Smooth muscle cell (in vitro differentiated cells): ENCODE measurements around the gene HCK. TPM values are rescaled to one million over a fixed set of nuclear protein-coding genes. Genes with fewer than 3 reads are reported as not detected.

ENCODE experiments used
- DNase-seq: peaks from one replicate; lab custom pipeline; 2025; ENCODE audit not compliant: unreplicated experiment; lab: John Stamatoyannopoulos, UW
- H2AFZ ChIP-seq: fragments of 200-600 bp; sonication (generic); 2 replicates; pipeline ENCODE4 v1.6.0; 2016; ENCODE audit warnings: antibody characterized with exemption, low read depth, mild to moderate bottlenecking
- H3F3A ChIP-seq: fragments of 200-600 bp; sonication (generic); 2 replicates; pipeline ENCODE4 v1.6.0; 2017; ENCODE audit warnings: antibody characterized with exemption, low read depth
- H3K27ac ChIP-seq: fragments of 200-600 bp; sonication (generic); 2 replicates; pipeline ENCODE4 v1.5.1; 2016; ENCODE audit warnings: low read depth, mild to moderate bottlenecking
- H3K27me3 ChIP-seq: fragments of 200-600 bp; sonication (generic); 2 replicates; pipeline ENCODE4 v1.6.1; 2016; ENCODE audit warnings: low read depth, mild to moderate bottlenecking
- H3K36me3 ChIP-seq: fragments of 200-600 bp; sonication (generic); 2 replicates; pipeline ENCODE4 v1.5.1; 2016; ENCODE audit warnings: low read depth
- H3K4me1 ChIP-seq: fragments of 200-600 bp; sonication (generic); 2 replicates; pipeline ENCODE4 v1.5.1; 2016; ENCODE audit warnings: low read depth
- H3K4me2 ChIP-seq: fragments of 200-600 bp; sonication (generic); 2 replicates; pipeline ENCODE4 v1.6.0; 2016; ENCODE audit warnings: mild to moderate bottlenecking
- H3K4me3 ChIP-seq: fragments of 200-600 bp; sonication (generic); 2 replicates; pipeline ENCODE4 v1.5.1; 2016; ENCODE audit warnings: mild to moderate bottlenecking
- H3K79me2 ChIP-seq: fragments of 200-600 bp; sonication (generic); 2 replicates; pipeline ENCODE4 v1.6.0; 2016; ENCODE audit warnings: low read depth, mild to moderate bottlenecking
- H3K9ac ChIP-seq: fragments of 200-600 bp; sonication (generic); 2 replicates; pipeline ENCODE4 v1.6.0; 2016; ENCODE audit warnings: low read depth
- H3K9me3 ChIP-seq: fragments of 200-600 bp; sonication (generic); replicated peaks from 2 replicates; pipeline ENCODE4 v1.5.1; 2016; ENCODE audit warnings: low read depth
- H4K20me1 ChIP-seq: fragments of 200-600 bp; sonication (generic); 2 replicates; pipeline ENCODE4 v1.6.0; 2016; ENCODE audit warnings: low read depth
- CTCF ChIP-seq: fragments of 200-600 bp; sonication (generic); IDR thresholded peaks from 2 replicates; pipeline ENCODE4 v1.5.1; 2017; ENCODE audit warnings: borderline replicate concordance, mild to moderate bottlenecking, antibody characterized with exemption; ENCODE audit not compliant: insufficient read depth, poor library complexity, severe bottlenecking
- WGBS: methylation state at CpG from one replicate; pipeline ENCODE4 v1.1.7; 2016; ENCODE audit warnings: low lambda C conversion rate; 5-methylcytosine and 5-hydroxymethylcytosine counted together
- polyA plus RNA-seq: library from polyadenylated mRNA; unstranded; fragments of >200 nt; fragmentation: Nextera tagmentation; extraction: Ambion mirVana; gene quantifications from 2 replicates; pipeline ENCODE4 v1.2.1, GENCODE V29; 2016
- total RNA-seq: library from RNA; depleted of rRNA; stranded (reverse); fragments of >200 nt; gene quantifications from 2 replicates; pipeline ENCODE4 v1.2.3, GENCODE V29; 2014

Gene HCK
- total and polyA plus RNA-seq, 2 experiments from 2014 or later: 2.0 to 2.4 TPM

GRCh38 chr20:32142088-32142487 is 90.0 kb downstream of the HCK start:
- H3K9ac ChIP-seq: no peak overlapping the region
- no peak for TF ChIP-seq CTCF
- no peaks in the 10 kb centered on the region for H3F3A ChIP-seq
- H4K20me1 ChIP-seq: peaks cover 45% of the 10 kb centered on the region
- no peaks in the 10 kb centered on the region for H3K9me3 ChIP-seq
- no peak overlapping the region for H3K4me3 ChIP-seq
- H2AFZ ChIP-seq: no peak overlapping the region
- no peak overlapping the region for H3K4me2 ChIP-seq
- no peak for DNase-seq
- WGBS: 95% methylated on average over 5 of the region's 5 CpGs
- H3K4me1 ChIP-seq: no peaks in the 10 kb centered on the region
- no peak overlapping the region for H3K27ac ChIP-seq
- peaks cover 14% of the 10 kb centered on the region for H3K79me2 ChIP-seq
- peaks cover 27% of the 10 kb centered on the region for H3K36me3 ChIP-seq
- H3K27me3 ChIP-seq: no peaks in the 10 kb centered on the region

- no peaks in the 10 kb centered on the region for H3K9me3 ChIP-seq
- H3K4me2 ChIP-seq: no peak overlapping the region
- no peak for TF ChIP-seq CTCF
- WGBS: 96% methylated on average over 15 of the region's 15 CpGs
- peaks cover 10% of the 10 kb centered on the region for H3K79me2 ChIP-seq
- no peaks in the 10 kb centered on the region for H3F3A ChIP-seq
- no peak overlapping the region for H3K27ac ChIP-seq
- H4K20me1 ChIP-seq: peaks cover 36% of the 10 kb centered on the region
- H3K4me1 ChIP-seq: no peaks in the 10 kb centered on the region
- H3K27me3 ChIP-seq: no peaks in the 10 kb centered on the region
- H2AFZ ChIP-seq: no peak overlapping the region
- peaks cover 29% of the 10 kb centered on the region for H3K36me3 ChIP-seq
- no peak overlapping the region for H3K9ac ChIP-seq
- no peak overlapping the region for H3K4me3 ChIP-seq
- DNase-seq: no peak
These were observed 90.9 kb downstream of the HCK start for GRCh38 chr20:32142991-32143390.

GRCh38 chr20:32144898-32145662 is 93.0 kb downstream of the HCK start:
- peaks cover 26% of the 10 kb centered on the region for H3K36me3 ChIP-seq
- H3K9ac ChIP-seq: no peak overlapping the region
- H3K27ac ChIP-seq: no peak overlapping the region

More at GRCh38 chr20:32144898-32145662, 93.0 kb downstream of the HCK start:
- TF ChIP-seq CTCF: no peak
- WGBS: 98% methylated on average over 8 of the region's 8 CpGs
- H3K4me1 ChIP-seq: no peaks in the 10 kb centered on the region
- DNase-seq: no peak
- H3K9me3 ChIP-seq: no peaks in the 10 kb centered on the region
- H3K4me2 ChIP-seq: no peak overlapping the region
- H3F3A ChIP-seq: no peaks in the 10 kb centered on the region
- H3K79me2 ChIP-seq: no peaks in the 10 kb centered on the region
- H3K4me3 ChIP-seq: no peak overlapping the region
- no peak overlapping the region for H2AFZ ChIP-seq
- no peaks in the 10 kb centered on the region for H3K27me3 ChIP-seq
- H4K20me1 ChIP-seq: peaks cover 15% of the 10 kb centered on the region
